Activated naive CD4-positive, alpha-beta T cell treated with anti-CD3 and anti-CD28 coated beads, Interleukin-2, amount 50 U/mL, for 72 hours (primary cell): ENCODE measurements around the gene SHB. TPM values are rescaled to one million over a fixed set of nuclear protein-coding genes. Genes with fewer than 3 reads are reported as not detected.
"Not testable (repeated sequence)": the region's sequence is repeated elsewhere in the genome, so short reads cannot be mapped to it uniquely, and the experiment has no call there.

Source experiments
- ATAC-seq, 2 donors: fragments of 150-1000 bp; cut with Tn5 transposase; 2 replicates each; pipeline ENCODE4 v1.10.0; 2021; ENCODE audit warnings: mild to moderate bottlenecking in 2 of 2, moderate library complexity in 2 of 2
- DNase-seq, 2 donors: peaks; one replicate each; pipeline ENCODE4 v3.0.0; 2021 to 2022; ENCODE audit warnings: low spot score in 2 of 2
- H3K27ac Mint-ChIP-seq, 2 donors: one replicate each; pipeline ENCODE4 v1.8.0; 2022; ENCODE audit warnings: mild to moderate bottlenecking in 2 of 2, mixed read lengths in 2 of 2
- H3K36me3 Mint-ChIP-seq, 2 donors: one replicate each; pipeline ENCODE4 v1.8.0; 2022; ENCODE audit warnings: mixed read lengths in 2 of 2
- H3K9me3 Mint-ChIP-seq, 2 donors: one replicate each; pipeline ENCODE4 v1.8.0; 2022; ENCODE audit warnings: mixed read lengths in 2 of 2
- total RNA-seq, 2 donors: library from RNA; stranded (reverse); gene quantifications; one replicate each; pipeline ENCODE4 v1.2.3, GENCODE V29; 2022

Gene SHB
- total RNA-seq, 2 donors from 2014 or later: 0.34 to 1.7 TPM

GRCh38 chr9:38057416-38058195, 11.4 kb downstream of the SHB start:
- DNase-seq: no peak
- H3K9me3 Mint-ChIP-seq: no peaks in the 10 kb centered on the region
- no peak for ATAC-seq
- H3K27ac Mint-ChIP-seq: peak overlapping the region in 1 of 2 donors; percentile 4
- no peaks in the 10 kb centered on the region for H3K36me3 Mint-ChIP-seq

- ATAC-seq: no peak
- no peaks in the 10 kb centered on the region for H3K9me3 Mint-ChIP-seq
Measured at GRCh38 chr9:38054653-38055052, 14.4 kb downstream of the SHB start.

GRCh38 chr9:38053697-38054461, 15.1 kb downstream of the SHB start:
- Mint-ChIP-seq H3K27ac (no peak overlapping the region), H3K36me3 (no peaks in the 10 kb centered on the region), H3K9me3 (no peaks in the 10 kb centered on the region)
- ATAC-seq (no peak), DNase-seq (no peak)

More at GRCh38 chr9:38054653-38055052, 14.4 kb downstream of the SHB start:
- H3K36me3 Mint-ChIP-seq: no peaks in the 10 kb centered on the region
- H3K27ac Mint-ChIP-seq: no peak overlapping the region
- DNase-seq: no peak

GRCh38 chr9:38051780-38052546, 17.1 kb downstream of the SHB start:
- peak overlapping the region in 1 of 2 donors; percentile 90 for H3K27ac Mint-ChIP-seq
- DNase-seq (no peak), ATAC-seq (no peak)
- no peaks in the 10 kb centered on the region for H3K36me3 Mint-ChIP-seq
- no peaks in the 10 kb centered on the region for H3K9me3 Mint-ChIP-seq

GRCh38 chr9:38048316-38048969, 20.6 kb downstream of the SHB start:
- H3K27ac Mint-ChIP-seq: no peak overlapping the region
- DNase-seq: no peak
- no peaks in the 10 kb centered on the region for H3K9me3 Mint-ChIP-seq
- no peak for ATAC-seq
- H3K36me3 Mint-ChIP-seq: no peaks in the 10 kb centered on the region

GRCh38 chr9:38047301-38048251, 21.5 kb downstream of the SHB start:
- peak overlapping the region in 1 of 2 donors; percentile 36 for H3K27ac Mint-ChIP-seq
- DNase-seq (no peak), ATAC-seq (peak; percentile 34 to 61)
- no peaks in the 10 kb centered on the region for H3K36me3 Mint-ChIP-seq
- no peaks in the 10 kb centered on the region for H3K9me3 Mint-ChIP-seq

GRCh38 chr9:38046661-38047300, 22.2 kb downstream of the SHB start:
- H3K27ac Mint-ChIP-seq: peak overlapping the region in 1 of 2 donors; percentile 44
- H3K9me3 Mint-ChIP-seq: no peaks in the 10 kb centered on the region
- DNase-seq (no peak), ATAC-seq (peak in 1 of 2 donors; percentile 11)
- H3K36me3 Mint-ChIP-seq: no peaks in the 10 kb centered on the region

- not testable (repeated sequence) for ATAC-seq, H3K36me3 Mint-ChIP-seq, DNase-seq, H3K27ac Mint-ChIP-seq, H3K9me3 Mint-ChIP-seq
Measured at GRCh38 chr9:38045939-38046338, 23.1 kb downstream of the SHB start.

- no peaks in the 10 kb centered on the region for H3K9me3 Mint-ChIP-seq
- no peak for DNase-seq
- no peak for ATAC-seq
- no peaks in the 10 kb centered on the region for H3K36me3 Mint-ChIP-seq
- H3K27ac Mint-ChIP-seq: no peak overlapping the region
Measured at GRCh38 chr9:38044706-38045105, 24.3 kb downstream of the SHB start.

- no peak overlapping the region for H3K27ac Mint-ChIP-seq
- H3K9me3 Mint-ChIP-seq: no peaks in the 10 kb centered on the region
- H3K36me3 Mint-ChIP-seq: no peaks in the 10 kb centered on the region
- ATAC-seq (no peak), DNase-seq (no peak)
Measured at GRCh38 chr9:38043931-38044623, 24.9 kb downstream of the SHB start.

- Mint-ChIP-seq H3K27ac (peak overlapping the region in 1 of 2 donors; percentile 15), H3K9me3 (no peaks in the 10 kb centered on the region), H3K36me3 (no peaks in the 10 kb centered on the region)
- no peak for DNase-seq
- ATAC-seq: no peak
Measured at GRCh38 chr9:38042626-38043357, 26.2 kb downstream of the SHB start.

GRCh38 chr9:38041564-38042243, 27.3 kb downstream of the SHB start:
- H3K9me3 Mint-ChIP-seq: no peaks in the 10 kb centered on the region
- no peak for DNase-seq
- ATAC-seq: no peak
- no peak overlapping the region for H3K27ac Mint-ChIP-seq
- H3K36me3 Mint-ChIP-seq: no peaks in the 10 kb centered on the region

- DNase-seq (no peak), ATAC-seq (no peak)
- no peak overlapping the region for H3K27ac Mint-ChIP-seq
- H3K9me3 Mint-ChIP-seq: no peaks in the 10 kb centered on the region
- no peaks in the 10 kb centered on the region for H3K36me3 Mint-ChIP-seq
Measured at GRCh38 chr9:38039907-38040682, 28.9 kb downstream of the SHB start.
